ENCODE measurements around the gene UIMC1.

DNA sequence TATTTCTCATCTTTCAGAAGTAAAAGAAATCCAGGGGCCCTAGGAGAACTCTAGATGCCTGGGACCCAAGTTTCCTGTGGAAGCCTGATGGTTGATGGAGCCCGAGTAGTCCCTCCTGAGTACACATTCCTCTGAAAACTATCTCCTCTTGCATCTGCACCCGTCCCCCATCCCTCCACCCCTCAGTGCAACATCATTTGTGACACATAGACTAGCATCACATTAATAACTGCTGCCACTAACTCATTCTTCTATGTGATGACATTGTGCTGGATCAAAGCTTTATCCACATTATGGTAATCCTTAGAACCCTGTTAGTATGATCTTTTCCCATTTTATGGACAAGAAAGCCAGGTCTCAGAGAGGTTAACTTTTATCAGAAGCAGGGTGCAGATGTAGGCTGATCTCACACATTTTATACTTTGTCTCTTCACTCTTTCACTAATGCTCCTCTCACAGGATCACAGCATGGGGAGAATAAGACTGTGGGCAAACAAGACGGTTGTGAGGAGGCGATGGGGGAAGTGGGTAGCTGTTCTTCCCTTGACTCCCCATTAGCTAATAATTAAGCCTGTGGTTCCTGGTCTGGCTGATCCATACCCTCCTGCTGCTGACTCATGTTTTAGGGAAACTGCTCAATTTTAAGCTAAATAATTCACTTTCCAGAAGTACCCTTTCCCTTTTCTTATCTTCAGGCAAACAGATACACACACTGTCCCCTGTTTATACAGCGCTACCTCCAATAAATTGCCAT lies 103.5 kb downstream of the UIMC1 start:
- TF ChIP-seq CTCF (IDR thresholded peaks at IDR 0.05) (no peak), POLR2A (IDR thresholded peaks at IDR 0.05; ENCODE audit: low read depth) (no peak)

Data from esophagus muscularis mucosa (tissue), 3 donors.